K562 (cell line): ENCODE measurements around the gene ZNF48. TPM values are rescaled to one million over a fixed set of nuclear protein-coding genes. Genes with fewer than 3 reads are reported as not detected.
A peak's percentile ranks its signal among the peaks of the same experiment; 100 is the strongest.

Experiments
- ATAC-seq: fragments of 200-7000 bp; cut with Tn5 transposase; 3 replicates; pipeline ENCODE4 v1.9.1; 2020; ENCODE audit warnings: moderate library complexity
- BruUV-seq: library from RNA; stranded (reverse); fragments of 400-500 nt; replicated peaks from 2 replicates; lab custom pipeline; 2021; lab: Mats Ljungman, UMichigan
- CTCF ChIA-PET: fragments of 300-600 bp; formaldehyde crosslinking; extraction: SDS; loops from one replicate; lab custom pipeline; 2021; ENCODE audit warnings: low intra/inter-chr PET ratio; lab: Yijun Ruan, JAX
- POLR2A ChIA-PET: fragments of 300-600, 350-650 bp; sonication (Branson Sonifier 250); formaldehyde crosslinking; extraction: SDS; loops from one replicate; lab custom pipeline; 2021; ENCODE audit warnings: antibody characterized with exemption, inconsistent platforms; lab: Yijun Ruan, JAX
- DNase-seq, 4 experiments: peaks; one replicate each; pipeline versions ENCODE4 v3.0.0 to v3.0.0-alpha.2; 2011 to 2018; ENCODE audit warnings: low spot score in 3 of 4, mixed read lengths in 3 of 4; ENCODE audit errors: extremely low read depth in 1 of 4
- FAIRE-seq: peaks from 2 replicates; lab custom pipeline; 2011; peaks lifted over from hg19 to GRCh38; lab: Jason Lieb, UNC
- H2AFZ ChIP-seq: 2 replicates; pipeline ENCODE4 v1.6.0; 2011; ENCODE audit warnings: low read depth, low read length, control low read depth, inconsistent platforms
- H3K27ac ChIP-seq: fragments of 200-600 bp; 3 replicates; pipeline ENCODE4 v1.8.0; 2011; ENCODE audit warnings: low read depth, mild to moderate bottlenecking, control low read depth, inconsistent platforms, low read length, moderate library complexity, mixed read lengths; ENCODE audit errors: extremely low read depth
- H3K27me3 ChIP-seq, 2 experiments: fragments of 300-600 bp in 1 of 2; 2 replicates in 1 of 2; 3 replicates in 1 of 2; pipeline versions ENCODE4 v1.6.0 to v1.8.0; 2011; ENCODE audit warnings: inconsistent platforms in 2 of 2, low read length in 2 of 2, mild to moderate bottlenecking in 1 of 2, mixed read lengths in 1 of 2, moderate library complexity in 1 of 2; ENCODE audit not compliant: control insufficient read depth in 2 of 2, insufficient read depth in 2 of 2
- H3K36me3 ChIP-seq: fragments of 300-600 bp; 3 replicates; pipeline ENCODE4 v1.8.0; 2011; ENCODE audit warnings: mild to moderate bottlenecking, low read length, inconsistent platforms; ENCODE audit not compliant: control insufficient read depth, insufficient read depth
- H3K4me1 ChIP-seq, 2 experiments: fragments of 200-600 bp in 1 of 2; replicated peaks in 1 of 2; 2 replicates in 1 of 2; 3 replicates in 1 of 2; pipeline versions ENCODE4 v1.5.1 to v1.8.0; 2011; ENCODE audit warnings: inconsistent platforms in 2 of 2, low read length in 2 of 2, mild to moderate bottlenecking in 1 of 2, mixed read lengths in 1 of 2, moderate library complexity in 1 of 2; ENCODE audit not compliant: control insufficient read depth in 2 of 2, insufficient read depth in 2 of 2
- H3K4me2 ChIP-seq: 2 replicates; pipeline ENCODE4 v1.6.1; 2011; ENCODE audit warnings: low read length, control low read depth, inconsistent platforms, mixed read lengths; ENCODE audit not compliant: insufficient read depth
- H3K4me3 ChIP-seq: fragments of 200-600 bp; sonication (generic), shearing (Covaris generic); 2 replicates; pipeline ENCODE4 v1.5.1; 2016; ENCODE audit warnings: control low read depth, inconsistent platforms
- H3K79me2 ChIP-seq: fragments of 200-600 bp; 3 replicates; pipeline ENCODE4 v1.8.0; 2011; ENCODE audit warnings: low read length, inconsistent platforms; ENCODE audit not compliant: control insufficient read depth, insufficient read depth
- H3K9ac ChIP-seq, 2 experiments: 2 replicates each; pipeline versions ENCODE4 v1.6.0 to v1.6.1; 2011; ENCODE audit warnings: low read depth in 2 of 2, low read length in 2 of 2, control low read depth in 1 of 2, inconsistent platforms in 1 of 2, mild to moderate bottlenecking in 1 of 2, mixed read lengths in 1 of 2; ENCODE audit not compliant: insufficient read depth in 1 of 2
- H3K9me1 ChIP-seq: one replicate; pipeline ENCODE4 v1.6.0; 2011; ENCODE audit warnings: inconsistent platforms, mild to moderate bottlenecking, low read length, moderate library complexity; ENCODE audit not compliant: control insufficient read depth, insufficient read depth
- H3K9me3 ChIP-seq: replicated peaks from 2 replicates; pipeline ENCODE4 v1.5.1; 2011; ENCODE audit warnings: low read depth, low read length, inconsistent platforms; ENCODE audit not compliant: control insufficient read depth, insufficient read depth
- H4K20me1 ChIP-seq: replicated peaks from 2 replicates; pipeline ENCODE4 v1.6.1; 2011; ENCODE audit warnings: low read length, inconsistent platforms, mixed read lengths; ENCODE audit not compliant: control insufficient read depth, insufficient read depth
- ATF4 ChIP-seq: fragments of 450-650 bp; formaldehyde crosslinking; IDR thresholded peaks from 2 replicates; pipeline ENCODE4 v1.4.0; 2022; ENCODE audit warnings: mild to moderate bottlenecking, moderate library complexity
- FOXJ2 ChIP-seq: fragments of 200-800 bp; sonication (Bioruptor generic); IDR thresholded peaks from 2 replicates; pipeline ENCODE4 v1.6.1; 2016; ENCODE audit warnings: missing genetic modification characterization, missing compliant biosample characterization
- GTF2B ChIP-seq: IDR thresholded peaks from 2 replicates; pipeline ENCODE4 v1.6.1; 2011; ENCODE audit not compliant: insufficient read length; ENCODE audit errors: extremely low read depth
- PHB2 ChIP-seq: fragments of 450-650 bp; IDR thresholded peaks from 2 replicates; pipeline ENCODE4 v1.6.1; 2017; ENCODE audit warnings: low read depth
- PTRF ChIP-seq: fragments of 450-650 bp; IDR thresholded peaks from 2 replicates; pipeline ENCODE4 v1.6.1; 2016; ENCODE audit warnings: mild to moderate bottlenecking, missing genetic modification characterization, missing compliant biosample characterization
- TOE1 ChIP-seq, 2 experiments: fragments of 450-650 bp in 1 of 2; sonication (generic) in 1 of 2; formaldehyde crosslinking in 1 of 2; IDR thresholded peaks; 2 replicates each; pipeline versions ENCODE4 v1.7.1 to v1.8.0; 2016 to 2022; ENCODE audit warnings: borderline replicate concordance in 2 of 2, mild to moderate bottlenecking in 2 of 2, antibody characterized with exemption in 1 of 2, inconsistent platforms in 1 of 2, low read depth in 1 of 2, missing genetic modification reagents in 1 of 2, moderate library complexity in 1 of 2
- ZEB2 ChIP-seq: fragments of 450-650 bp; IDR thresholded peaks from 2 replicates; pipeline ENCODE4 v1.6.1; 2016
- ZKSCAN1 ChIP-seq: fragments of 150-350 bp; IDR thresholded peaks from 2 replicates; pipeline ENCODE4 v1.6.1; 2016; ENCODE audit warnings: low read depth, low read length
- ZNF146 ChIP-seq: IDR thresholded peaks from one replicate; pipeline ENCODE4 v1.6.1; 2018; ENCODE audit warnings: missing compliant biosample characterization; ENCODE audit not compliant: unreplicated experiment
- ZNF3 ChIP-seq: fragments of 250-450 bp; sonication (Bioruptor Pico); IDR thresholded peaks from 2 replicates; pipeline ENCODE4 v1.5.0; 2021; ENCODE audit warnings: mild to moderate bottlenecking, moderate library complexity
- ZNF766 ChIP-seq: fragments of 200-800 bp; sonication (Bioruptor generic); conservative IDR thresholded peaks from 2 replicates; pipeline ENCODE4 v1.6.1; 2016; ENCODE audit warnings: missing genetic modification characterization, missing compliant biosample characterization
- WGBS: fragments of 100-300 bp; shearing (Covaris generic); methylation state at CpG from one replicate; pipeline ENCODE4 v1.1.6; 2016; ENCODE audit warnings: low coverage, mixed read lengths; ENCODE audit not compliant: insufficient coverage; ENCODE audit errors: missing lambda C conversion rate; 5-methylcytosine and 5-hydroxymethylcytosine counted together
- in situ Hi-C: fragments of 300-500 bp; cut with MboI; formaldehyde crosslinking; loops from 4 replicates; pipeline ENCODE4 v1.15.0; 2018; ENCODE audit warnings: inconsistent platforms, mixed read lengths
- intact Hi-C: fragments of 100-400 bp; cut with micrococcal nuclease; formaldehyde crosslinking; loops from 2 replicates; pipeline ENCODE4 v1.14.2; 2022
- polyA plus RNA-seq, 8 experiments: library from polyadenylated mRNA; depleted of rRNA in 4 of 8; stranded (reverse) in 5 of 8; unstranded in 3 of 8; fragments of >200 nt; fragmentation: Nextera tagmentation in 2 of 8; fragmentation: Illumina TruSeq in 1 of 8; extraction: Ambion mirVana in 2 of 8; extraction: Trizol in 1 of 8; gene quantifications; 2 replicates each; pipeline versions ENCODE4 v1.2.1 to v1.2.3, GENCODE V29; 2011 to 2014; ENCODE audit warnings: inconsistent platforms in 1 of 8, missing spikeins in 1 of 8
- total RNA-seq, 7 experiments: library from RNA; depleted of rRNA in 6 of 7; stranded (reverse); fragments of >200 nt in 6 of 7; fragmentation: Illumina TruSeq in 2 of 7; extraction: Trizol in 2 of 7; gene quantifications; 2 replicates each; pipeline versions ENCODE4 v1.2.1 to v1.2.3, GENCODE V29; 2011 to 2021; ENCODE audit warnings: low replicate concordance in 1 of 7

The ZNF48 gene
- total and polyA plus RNA-seq, 9 of the 15 experiments (the other 6 are each of a cell fraction or from before 2014, with no cell fraction given): 0.38 to 11.6 (median 4.7) TPM

- 73% methylated on average over 4 of the region's 4 CpGs for WGBS
- peaks cover 41% of the 10 kb centered on the region for H3K79me2 ChIP-seq
- in situ Hi-C loops (no loop called here), intact Hi-C loops (no loop called here)
- peak overlapping the region; percentile 28; the same call in 1 of the 3 replicates for H3K27ac ChIP-seq
- no peak for FAIRE-seq
- no peak for ATAC-seq
- BruUV-seq: no TSS peak
- H3K9ac ChIP-seq: peak overlapping the region in 1 of 2 experiments; percentile 43; a peak in 1 of 4 replicates
- no peak overlapping the region for H2AFZ ChIP-seq
- TF ChIP-seq ZKSCAN1: peak; percentile 94
- no peak for TF ChIP-seq PHB2
- DNase-seq: no peak
- H3K4me3 ChIP-seq: no peak overlapping the region
- ChIA-PET CTCF (no interaction called here), POLR2A (no interaction called here)
- H3K4me1 ChIP-seq: peaks cover 15 to 39% of the 10 kb centered on the region in 2 experiments
- no peaks in the 10 kb centered on the region for H3K9me1 ChIP-seq
- no peaks in the 10 kb centered on the region for H4K20me1 ChIP-seq
- no peaks in the 10 kb centered on the region for H3K9me3 ChIP-seq
- peak overlapping the region; percentile 1; the same call in 1 of the 2 replicates for H3K4me2 ChIP-seq
- no peaks in the 10 kb centered on the region for H3K27me3 ChIP-seq
- peaks cover 53% of the 10 kb centered on the region for H3K36me3 ChIP-seq
Observed at GRCh38 chr16:30428055-30428454, 32.8 kb downstream of the ZNF48 start.

- Histone ChIP-seq H3K4me3 (peak overlapping the region; percentile 75), H3K9ac (peak overlapping the region; percentile 81 to 95), H2AFZ (peak overlapping the region; percentile 78), H3K27ac (peak overlapping the region; percentile 84), H4K20me1 (no peaks in the 10 kb centered on the region), H3K9me3 (no peaks in the 10 kb centered on the region), H3K4me1 (peaks cover 15 to 36% of the 10 kb centered on the region in 2 experiments), H3K79me2 (peaks cover 41% of the 10 kb centered on the region), H3K36me3 (peaks cover 41% of the 10 kb centered on the region), H3K4me2 (peak overlapping the region; percentile 94), H3K9me1 (no peaks in the 10 kb centered on the region), H3K27me3 (no peaks in the 10 kb centered on the region)
- POLR2A ChIA-PET: interaction anchor here (0.6 to 1.9 kb wide), 16 partner anchors 8 to 229 kb away, joined by 3 to 16 read pairs (median 4); partner anchors contain the start of genes FBRS, PRR14, SEPHS2 and ZNF48
- FAIRE-seq: peak; percentile 55
- peak; percentile 46 for ATAC-seq
- CTCF ChIA-PET: interaction anchor here (0.7 to 3.3 kb wide), 3 partner anchors 168 to 229 kb away, joined by 3 to 23 read pairs (median 10); partner anchors contain the start of gene FBRS
- intact Hi-C loops (no loop called here), in situ Hi-C loops (no loop called here)
- BruUV-seq: TSS peak; percentile 77
- DNase-seq: no peak
- WGBS: 1% methylated on average over 11 of the region's 11 CpGs
- TF ChIP-seq FOXJ2 (tag): 0 out of 2 replicates have a peak, but pooled peaks have one; percentile 29
- no peak for TF ChIP-seq PTRF (tag)
- TF ChIP-seq ATF4 (CRISPR knock-in tag): no peak
- 0 out of 2 replicates have a peak, but pooled peaks have one; percentile 10 for TF ChIP-seq TOE1 (IDR thresholded peaks at IDR 0.05; ENCODE audit: borderline replicate concordance)
- no peak for TF ChIP-seq TOE1 (CRISPR knock-in tag; IDR thresholded peaks at IDR 0.05; ENCODE audit: borderline replicate concordance, low read depth)
- TF ChIP-seq ZNF146: no peak
- no peak for TF ChIP-seq ZNF766
- no peak for TF ChIP-seq GTF2B
- TF ChIP-seq PHB2: no peak
- no peak for TF ChIP-seq ZNF3
- 0 out of 2 replicates have a peak, but pooled peaks have one; percentile 12 for TF ChIP-seq ZEB2
Observed at GRCh38 chr16:30429418-30429677, 34.1 kb downstream of the ZNF48 start.
